A172 (cell line): Measurements from ENCODE around the gene XPNPEP1. TPM values are rescaled to one million over a fixed set of nuclear protein-coding genes. Genes with fewer than 3 reads are reported as not detected.
A peak's percentile ranks its signal among the peaks of the same experiment; 100 is the strongest.

Source experiments
- DNase-seq: peaks from one replicate; pipeline ENCODE4 v3.0.0-alpha.2; 2015; ENCODE audit warnings: low spot score
- total RNA-seq: library from RNA; depleted of rRNA; stranded (reverse); fragments of >200 nt; shearing (Covaris generic); gene quantifications from 2 replicates; pipeline ENCODE4 v1.2.3, GENCODE V29; 2014

Gene XPNPEP1
- total RNA-seq, 1 experiment from 2014 or later, result 75.4 TPM

- no peak for DNase-seq
Measured at GRCh38 chr10:109866168-109866994, 56.9 kb downstream of the XPNPEP1 start.

GRCh38 chr10:109863775-109864174, 59.5 kb downstream of the XPNPEP1 start:
- no peak for DNase-seq

- no peak for DNase-seq
Measured at GRCh38 chr10:109862738-109863137, 60.6 kb downstream of the XPNPEP1 start.

- DNase-seq, result no peak
Measured at GRCh38 chr10:109862041-109862440, 61.3 kb downstream of the XPNPEP1 start.

- DNase-seq, result no peak
Measured at GRCh38 chr10:109861081-109861480, 62.2 kb downstream of the XPNPEP1 start.

GRCh38 chr10:109859221-109859620, 64.1 kb downstream of the XPNPEP1 start:
- DNase-seq, result no peak

- DNase-seq, result no peak
Measured at GRCh38 chr10:109855746-109856145, 67.6 kb downstream of the XPNPEP1 start.

- no peak for DNase-seq
Measured at GRCh38 chr10:109853921-109854320, 69.4 kb downstream of the XPNPEP1 start.

- DNase-seq, result peak; percentile 57
Measured at GRCh38 chr10:109852475-109853037, 70.8 kb downstream of the XPNPEP1 start.

- no peak for DNase-seq
Measured at GRCh38 chr10:109851616-109852474, 71.5 kb downstream of the XPNPEP1 start.

- no peak for DNase-seq
Measured at GRCh38 chr10:109846832-109847231, 76.5 kb downstream of the XPNPEP1 start.

- DNase-seq, result no peak
Measured at GRCh38 chr10:109845308-109845707, 78.0 kb downstream of the XPNPEP1 start.

- DNase-seq, result no peak
Measured at GRCh38 chr10:109838592-109839244, 84.6 kb downstream of the XPNPEP1 start.

GRCh38 chr10:109837384-109837783, 85.9 kb downstream of the XPNPEP1 start:
- no peak for DNase-seq

GRCh38 chr10:109835257-109835656, 88.1 kb downstream of the XPNPEP1 start:
- no peak for DNase-seq

- DNase-seq, result no peak
Measured at GRCh38 chr10:109831846-109832245, 91.5 kb downstream of the XPNPEP1 start.

GRCh38 chr10:109824206-109824605, 99.1 kb downstream of the XPNPEP1 start:
- DNase-seq, result no peak

GRCh38 chr10:109823196-109823595, 100.1 kb downstream of the XPNPEP1 start:
- DNase-seq, result no peak

GRCh38 chr10:109821672-109822071, 101.6 kb downstream of the XPNPEP1 start:
- DNase-seq, result no peak

- no peak for DNase-seq
Measured at GRCh38 chr10:109820620-109821405, 102.5 kb downstream of the XPNPEP1 start.

- DNase-seq, result no peak
Measured at GRCh38 chr10:109819807-109820206, 103.5 kb downstream of the XPNPEP1 start.
